ENCODE data around the gene RTN4R. TPM values are rescaled to one million over a fixed set of nuclear protein-coding genes. Genes with fewer than 3 reads are reported as not detected.

Gene RTN4R
- total and polyA plus RNA-seq, 2 experiments from 2014 or later, result 10.6 to 38.4 TPM

- TF ChIP-seq CTCF (conservative IDR thresholded peaks at IDR 0.05; ENCODE audit: low read depth in 2 of 2) (no peak), ZNF114 (CRISPR knock-in tag; IDR thresholded peaks at IDR 0.05) (no peak), ZNF331 (CRISPR knock-in tag; IDR thresholded peaks at IDR 0.05; ENCODE audit: low read depth) (no peak), CREB1 (CRISPR knock-in tag; IDR thresholded peaks at IDR 0.05; ENCODE audit: low read depth) (no peak), EZH2phosphoT487 (IDR thresholded peaks at IDR 0.05; ENCODE audit: unreplicated experiment) (no peak)
These were observed 35.9 kb downstream of the RTN4R start (continued) for GRCh38 chr22:20232237-20232598.

GRCh38 chr22:20231514-20232236 lies 36.4 kb downstream of the RTN4R start:
- Histone ChIP-seq H3K36me3 (ENCODE audit: insufficient read depth) (no peaks in the 10 kb centered on the region), H3K79me2 (replicated peaks; ENCODE audit: insufficient read depth) (no peaks in the 10 kb centered on the region), H3F3A (replicated peaks; ENCODE audit: low read depth) (no peaks in the 10 kb centered on the region), H3K9me2 (ENCODE audit: insufficient read depth) (no peaks in the 10 kb centered on the region), H4K20me1 (replicated peaks; ENCODE audit: insufficient read depth) (no peaks in the 10 kb centered on the region), H3K4me1 (ENCODE audit: insufficient read depth) (no peaks in the 10 kb centered on the region), H3K4me3 (no peak overlapping the region), H3K27me3 (ENCODE audit: insufficient read depth) (no peaks in the 10 kb centered on the region), H2AFZ (no peak overlapping the region), H3K27ac (ENCODE audit: low read depth) (no peak overlapping the region), H3K4me2 (no peak overlapping the region)
- no peaks in the 10 kb centered on the region for H3K36me3 Mint-ChIP-seq (ENCODE audit: low read depth)
- DNase-seq (ENCODE audit: low spot score) (no peak), ATAC-seq (peak; percentile 15)
- H3K27ac Mint-ChIP-seq, result no peak overlapping the region
- no peaks in the 10 kb centered on the region; the same call in 2 of the 3 replicates for H3K9me3 Mint-ChIP-seq
- peaks cover 7% of the 10 kb centered on the region for H3K27me3 Mint-ChIP-seq (ENCODE audit: insufficient read depth, low read depth, poor library complexity)
- no peaks in the 10 kb centered on the region; the same call in 2 of the 3 replicates for H3K4me1 Mint-ChIP-seq
- H3K4me3 Mint-ChIP-seq, result no peak overlapping the region
- TF ChIP-seq ZNF331 (CRISPR knock-in tag; IDR thresholded peaks at IDR 0.05; ENCODE audit: low read depth) (no peak), STAT1 (IDR thresholded peaks at IDR 0.05; ENCODE audit: unreplicated experiment) (no peak), POLR2AphosphoS5 (IDR thresholded peaks at IDR 0.05; ENCODE audit: low read depth) (no peak), NANOG (IDR thresholded peaks at IDR 0.05; ENCODE audit: borderline replicate concordance) (no peak), EZH2phosphoT487 (IDR thresholded peaks at IDR 0.05; ENCODE audit: unreplicated experiment) (no peak), REST (IDR thresholded peaks at IDR 0.05; ENCODE audit: unreplicated experiment) (no peak), JUNB (IDR thresholded peaks at IDR 0.05; ENCODE audit: unreplicated experiment) (no peak), ZNF114 (CRISPR knock-in tag; IDR thresholded peaks at IDR 0.05) (no peak), CTCF (conservative IDR thresholded peaks at IDR 0.05; ENCODE audit: low read depth in 2 of 2) (no peak), EZH2 (IDR thresholded peaks at IDR 0.05; ENCODE audit: low read depth, unreplicated experiment) (no peak), ETS1 (IDR thresholded peaks at IDR 0.05) (no peak)
